Trophoblast cell (in vitro differentiated cells and primary cell): ENCODE measurements around the gene LSS.

Experiments
- DNase-seq, 2 donors: peaks; one replicate each; pipeline ENCODE4 v3.0.0-alpha.2; 2016
- H2AFZ ChIP-seq: 2 replicates; pipeline ENCODE4 v1.6.1; 2013; ENCODE audit warnings: low read length, moderate library complexity, mild to moderate bottlenecking; ENCODE audit not compliant: insufficient read depth, poor library complexity
- H2AK5ac ChIP-seq: 2 replicates; pipeline ENCODE4 v1.6.1; 2013; ENCODE audit warnings: mild to moderate bottlenecking, low read length
- H2BK120ac ChIP-seq: 2 replicates; pipeline ENCODE4 v1.6.1; 2013; ENCODE audit warnings: low read length, mild to moderate bottlenecking, moderate library complexity; ENCODE audit not compliant: insufficient read depth, poor library complexity
- H2BK12ac ChIP-seq: 2 replicates; pipeline ENCODE4 v1.6.1; 2013; ENCODE audit warnings: mild to moderate bottlenecking, low read length, moderate library complexity
- H2BK5ac ChIP-seq: 2 replicates; pipeline ENCODE4 v1.6.1; 2013; ENCODE audit warnings: low read length, low read depth, moderate library complexity, mild to moderate bottlenecking; ENCODE audit not compliant: poor library complexity
- H3K14ac ChIP-seq: 2 replicates; pipeline ENCODE4 v1.6.1; 2013; ENCODE audit warnings: mild to moderate bottlenecking, low read length
- H3K18ac ChIP-seq: 2 replicates; pipeline ENCODE4 v1.6.1; 2013; ENCODE audit warnings: mild to moderate bottlenecking, low read length
- H3K23ac ChIP-seq: 2 replicates; pipeline ENCODE4 v1.6.1; 2013; ENCODE audit warnings: low read length
- H3K27ac ChIP-seq: 2 replicates; pipeline ENCODE4 v1.5.1; 2013; ENCODE audit warnings: low read depth, mild to moderate bottlenecking, inconsistent platforms, low read length, moderate library complexity
- H3K27me3 ChIP-seq: 2 replicates; pipeline ENCODE4 v1.6.1; 2013; ENCODE audit warnings: inconsistent platforms, mild to moderate bottlenecking, low read length, moderate library complexity; ENCODE audit not compliant: insufficient read depth
- H3K36me3 ChIP-seq, 2 experiments: 1 replicate in 1 of 2; 2 replicates in 1 of 2; pipeline ENCODE4 v1.6.1; 2013; ENCODE audit warnings: low read length in 2 of 2, mild to moderate bottlenecking in 2 of 2, moderate library complexity in 1 of 2; ENCODE audit not compliant: insufficient read depth in 2 of 2, control insufficient read depth in 1 of 2
- H3K4ac ChIP-seq: 2 replicates; pipeline ENCODE4 v1.6.1; 2013; ENCODE audit warnings: low read depth, mild to moderate bottlenecking, low read length, moderate library complexity
- H3K4me1 ChIP-seq, 2 experiments: 1 replicate in 1 of 2; 2 replicates in 1 of 2; pipeline ENCODE4 v1.6.1; 2013; ENCODE audit warnings: low read length in 2 of 2, mild to moderate bottlenecking in 2 of 2, moderate library complexity in 1 of 2; ENCODE audit not compliant: insufficient read depth in 2 of 2, control insufficient read depth in 1 of 2
- H3K4me2 ChIP-seq: 2 replicates; pipeline ENCODE4 v1.6.1; 2013; ENCODE audit warnings: inconsistent platforms, mild to moderate bottlenecking, low read length, moderate library complexity
- H3K4me3 ChIP-seq: 2 replicates; pipeline ENCODE4 v1.5.1; 2013; ENCODE audit warnings: mild to moderate bottlenecking, low read depth, low read length, inconsistent platforms
- H3K79me1 ChIP-seq: one replicate; pipeline ENCODE4 v1.6.1; 2013; ENCODE audit warnings: low read length
- H3K79me2 ChIP-seq: 2 replicates; pipeline ENCODE4 v1.6.1; 2013; ENCODE audit warnings: low read length, mild to moderate bottlenecking; ENCODE audit not compliant: control insufficient read depth, insufficient read depth, poor library complexity
- H3K9ac ChIP-seq: 2 replicates; pipeline ENCODE4 v1.6.1; 2013; ENCODE audit warnings: mild to moderate bottlenecking, low read length
- H3K9me3 ChIP-seq: 2 replicates; pipeline ENCODE4 v1.6.1; 2013; ENCODE audit warnings: low read depth, mild to moderate bottlenecking, control low read depth, inconsistent platforms, low read length; ENCODE audit not compliant: insufficient read depth
- H4K12ac ChIP-seq: 2 replicates; pipeline ENCODE4 v1.6.1; 2013; ENCODE audit warnings: low read depth, mild to moderate bottlenecking, low read length, moderate library complexity
- H4K8ac ChIP-seq: 2 replicates; pipeline ENCODE4 v1.6.1; 2013; ENCODE audit warnings: low read depth, mild to moderate bottlenecking, low read length, moderate library complexity
- H4K91ac ChIP-seq: one replicate; pipeline ENCODE4 v1.6.1; 2013; ENCODE audit warnings: low read depth, mild to moderate bottlenecking, low read length, moderate library complexity
- WGBS: extraction: QIAGEN DNeasy Blood & Tissue Kit; methylation state at CpG from one replicate; pipeline ENCODE4 v1.1.7; 2013; ENCODE audit warnings: missing lambda C conversion rate; ENCODE audit not compliant: insufficient read length, insufficient coverage; ENCODE audit errors: extremely low coverage; 5-methylcytosine and 5-hydroxymethylcytosine counted together

LSS gene

GRCh38 chr21:46199436-46200373 is 28.9 kb downstream of the LSS start:
- no peak overlapping the region for H3K4ac ChIP-seq
- H3K23ac ChIP-seq, result no peak overlapping the region
- no peaks in the 10 kb centered on the region for H3K4me1 ChIP-seq
- H4K8ac ChIP-seq, result no peak overlapping the region
- H3K79me1 ChIP-seq, result no peaks in the 10 kb centered on the region
- H2AK5ac ChIP-seq, result no peak overlapping the region
- H3K18ac ChIP-seq, result no peak overlapping the region
- H3K9me3 ChIP-seq, result peaks cover 2% of the 10 kb centered on the region
- H2AFZ ChIP-seq, result no peak overlapping the region
- peaks cover 45 to 46% of the 10 kb centered on the region in 2 experiments for H3K36me3 ChIP-seq
- no peak overlapping the region for H3K4me3 ChIP-seq
- no peak overlapping the region for H3K14ac ChIP-seq
- H2BK120ac ChIP-seq, result no peak overlapping the region
- no CpG with 5 or more reads among the region's 13 CpGs for WGBS
- H2BK5ac ChIP-seq, result no peak overlapping the region
- no peak overlapping the region for H3K9ac ChIP-seq
- no peaks in the 10 kb centered on the region for H3K79me2 ChIP-seq
- DNase-seq, result no peak
- H4K91ac ChIP-seq, result no peak overlapping the region
- no peak overlapping the region for H4K12ac ChIP-seq
- no peak overlapping the region for H3K27ac ChIP-seq
- H2BK12ac ChIP-seq, result no peak overlapping the region
- no peak overlapping the region for H3K4me2 ChIP-seq
- H3K27me3 ChIP-seq, result no peaks in the 10 kb centered on the region

- Histone ChIP-seq H2BK5ac (no peak overlapping the region), H3K18ac (no peak overlapping the region), H2AFZ (no peak overlapping the region), H3K27ac (no peak overlapping the region), H2BK12ac (no peak overlapping the region), H3K4ac (no peak overlapping the region), H3K9ac (no peak overlapping the region), H3K27me3 (no peaks in the 10 kb centered on the region), H3K4me3 (no peak overlapping the region), H4K8ac (no peak overlapping the region), H3K14ac (no peak overlapping the region), H3K79me2 (no peaks in the 10 kb centered on the region), H3K4me2 (no peak overlapping the region), H3K9me3 (peaks cover 8% of the 10 kb centered on the region), H3K4me1 (peaks cover under 1 to 1% of the 10 kb centered on the region in 2 experiments), H3K36me3 (peaks cover 59 to 61% of the 10 kb centered on the region in 2 experiments), H4K12ac (no peak overlapping the region), H4K91ac (no peak overlapping the region), H2AK5ac (no peak overlapping the region), H3K79me1 (no peaks in the 10 kb centered on the region), H3K23ac (no peak overlapping the region), H2BK120ac (no peak overlapping the region)
- no CpG with 5 or more reads among the region's 20 CpGs for WGBS
- no peak for DNase-seq
These were observed 31.8 kb downstream of the LSS start for GRCh38 chr21:46196733-46197132.

GRCh38 chr21:46195595-46196195 is 32.9 kb downstream of the LSS start:
- H2BK120ac ChIP-seq, result no peak overlapping the region
- no CpG with 5 or more reads among the region's 20 CpGs for WGBS
- no peak overlapping the region for H4K12ac ChIP-seq
- H3K4me1 ChIP-seq, result peaks cover 8 to 11% of the 10 kb centered on the region in 2 experiments
- H4K91ac ChIP-seq, result no peak overlapping the region
- H2AK5ac ChIP-seq, result no peak overlapping the region
- no peak overlapping the region for H3K14ac ChIP-seq
- no peak overlapping the region for H3K4ac ChIP-seq
- no peak overlapping the region for H4K8ac ChIP-seq
- H3K27ac ChIP-seq, result no peak overlapping the region
- no peak overlapping the region for H3K9ac ChIP-seq
- peaks cover 2% of the 10 kb centered on the region for H3K79me1 ChIP-seq
- peaks cover 64 to 68% of the 10 kb centered on the region in 2 experiments for H3K36me3 ChIP-seq
- no peak overlapping the region for H2BK5ac ChIP-seq
- H2BK12ac ChIP-seq, result no peak overlapping the region
- H2AFZ ChIP-seq, result no peak overlapping the region
- H3K18ac ChIP-seq, result no peak overlapping the region
- H3K79me2 ChIP-seq, result no peaks in the 10 kb centered on the region
- no peak overlapping the region for H3K4me2 ChIP-seq
- H3K4me3 ChIP-seq, result no peak overlapping the region
- DNase-seq, result no peak
- no peak overlapping the region for H3K23ac ChIP-seq
- no peaks in the 10 kb centered on the region for H3K27me3 ChIP-seq
- H3K9me3 ChIP-seq, result peaks cover 11% of the 10 kb centered on the region

DNA sequence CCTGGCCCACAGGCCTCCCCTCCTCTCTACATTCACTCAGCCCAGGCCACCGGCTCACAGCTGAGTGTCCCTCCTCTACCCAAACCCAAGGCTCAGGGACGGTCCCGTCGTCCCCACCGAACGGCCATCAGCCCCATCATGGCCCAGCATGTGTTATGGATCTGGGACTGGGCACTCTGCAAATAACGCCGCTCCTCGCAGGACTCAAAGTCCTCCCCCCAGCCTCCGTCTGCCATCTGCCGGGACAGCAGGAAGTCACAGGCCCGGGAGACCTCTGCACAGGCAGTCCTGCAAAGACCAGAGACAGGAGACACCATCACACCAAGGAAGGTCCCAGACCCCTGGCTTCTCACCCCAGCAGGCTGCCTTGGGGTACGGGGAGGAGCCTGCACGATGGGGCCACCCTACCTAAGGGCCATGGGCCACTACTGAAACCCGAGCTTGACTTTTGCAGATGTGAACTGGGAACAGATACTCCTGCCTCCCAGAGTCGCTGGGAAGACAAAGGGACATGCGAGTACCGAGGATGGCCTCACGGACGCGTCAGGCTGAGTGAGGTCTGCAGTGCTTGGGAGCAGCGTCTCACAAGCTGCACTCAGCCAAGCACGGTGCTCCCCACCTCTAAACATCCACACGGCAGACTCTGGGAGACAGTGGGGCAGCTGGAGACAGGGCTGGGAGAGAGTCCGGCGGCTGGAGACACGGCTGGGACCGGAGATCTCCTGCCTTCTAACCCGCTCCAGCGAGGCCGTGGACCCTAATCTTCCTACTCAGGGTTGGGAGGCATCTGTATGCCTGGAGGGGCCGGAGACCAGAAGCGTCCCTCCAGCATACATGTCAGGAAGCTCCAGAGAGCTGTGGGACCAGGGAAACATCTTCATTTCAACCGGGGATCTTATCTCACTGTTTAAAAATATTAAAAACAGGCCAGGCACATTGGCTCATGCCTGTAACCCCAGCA is 33.9 kb downstream of the LSS start:
- no peak for DNase-seq
- no peak overlapping the region for H3K14ac ChIP-seq
- no peak overlapping the region for H2BK120ac ChIP-seq
- peaks cover 71 to 74% of the 10 kb centered on the region in 2 experiments for H3K36me3 ChIP-seq
- no peak overlapping the region for H4K91ac ChIP-seq
- no peak overlapping the region for H2AFZ ChIP-seq
- no peak overlapping the region for H3K4me3 ChIP-seq
- H3K23ac ChIP-seq, result no peak overlapping the region
- no peaks in the 10 kb centered on the region for H3K27me3 ChIP-seq
- H3K4ac ChIP-seq, result no peak overlapping the region
- H4K8ac ChIP-seq, result no peak overlapping the region
- H3K4me1 ChIP-seq, result peaks cover 18 to 21% of the 10 kb centered on the region in 2 experiments
- H3K9me3 ChIP-seq, result peaks cover 11% of the 10 kb centered on the region
- no peaks in the 10 kb centered on the region for H3K79me2 ChIP-seq
- no peak overlapping the region for H4K12ac ChIP-seq
- no peak overlapping the region for H2AK5ac ChIP-seq
- no peak overlapping the region for H3K18ac ChIP-seq
- no CpG with 5 or more reads among the region's 34 CpGs for WGBS
- peak overlapping the region; percentile 13 for H3K27ac ChIP-seq
- no peak overlapping the region for H2BK12ac ChIP-seq
- H3K4me2 ChIP-seq, result no peak overlapping the region
- no peak overlapping the region for H3K9ac ChIP-seq
- peaks cover 3% of the 10 kb centered on the region for H3K79me1 ChIP-seq
- H2BK5ac ChIP-seq, result no peak overlapping the region
